CD4-positive, alpha-beta T cell treated with Interleukin-15 for 4 hours (primary cell): ENCODE results near the gene SPACA6.
"Not testable (repeated sequence)": the region's sequence is repeated elsewhere in the genome, so short reads cannot be mapped to it uniquely, and the experiment has no call there.

ENCODE experiments used
- DNase-seq: peaks from one replicate; pipeline ENCODE4 v3.0.0-alpha.2; 2020; ENCODE audit warnings: low spot score

Gene SPACA6

GRCh38 chr19:51737924-51738323 lies 44.8 kb downstream of the SPACA6 start:
- no peak for DNase-seq

GRCh38 chr19:51738523-51738922 lies 45.4 kb downstream of the SPACA6 start:
- DNase-seq, result not testable (repeated sequence)

DNA sequence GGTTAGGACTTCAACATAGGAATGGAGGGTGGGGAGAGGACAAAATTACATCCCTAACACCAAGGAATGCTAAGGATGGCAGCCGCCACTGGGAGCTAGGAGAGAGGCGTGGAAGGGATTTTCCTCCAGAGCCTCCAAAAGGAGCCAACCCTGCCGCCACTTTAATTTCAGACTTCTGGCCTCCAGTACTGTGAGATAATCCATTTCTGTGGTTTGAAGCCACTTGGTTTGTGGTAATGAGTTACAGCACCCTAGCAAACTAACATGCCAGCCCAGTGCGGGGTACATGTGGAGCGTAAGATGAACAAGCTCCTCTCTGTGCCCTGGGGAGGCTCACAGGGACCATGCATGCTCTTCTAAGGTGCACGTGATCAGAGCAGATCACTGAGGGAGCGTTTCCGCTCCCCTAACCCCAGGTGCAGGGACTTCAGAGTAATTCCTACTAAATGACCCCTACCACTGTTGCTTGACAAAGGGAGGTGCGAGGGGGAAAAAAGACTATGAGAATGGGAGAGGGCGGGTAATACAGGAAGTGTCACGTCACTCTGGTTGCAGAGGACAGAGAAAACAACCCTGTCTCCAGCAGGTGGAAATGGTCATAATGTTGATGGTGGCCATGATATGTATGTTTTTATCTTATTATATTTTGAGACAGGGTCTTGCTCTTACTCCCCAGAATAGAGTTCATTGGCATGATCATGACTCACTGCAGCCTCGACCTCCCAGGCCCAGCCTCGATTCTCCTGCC lies 46.5 kb downstream of the SPACA6 start:
- DNase-seq, result no peak

- no peak for DNase-seq
Measured at GRCh38 chr19:51740356-51740755, 47.2 kb downstream of the SPACA6 start.

GRCh38 chr19:51742789-51743188 lies 49.7 kb downstream of the SPACA6 start:
- DNase-seq, result no peak

DNA sequence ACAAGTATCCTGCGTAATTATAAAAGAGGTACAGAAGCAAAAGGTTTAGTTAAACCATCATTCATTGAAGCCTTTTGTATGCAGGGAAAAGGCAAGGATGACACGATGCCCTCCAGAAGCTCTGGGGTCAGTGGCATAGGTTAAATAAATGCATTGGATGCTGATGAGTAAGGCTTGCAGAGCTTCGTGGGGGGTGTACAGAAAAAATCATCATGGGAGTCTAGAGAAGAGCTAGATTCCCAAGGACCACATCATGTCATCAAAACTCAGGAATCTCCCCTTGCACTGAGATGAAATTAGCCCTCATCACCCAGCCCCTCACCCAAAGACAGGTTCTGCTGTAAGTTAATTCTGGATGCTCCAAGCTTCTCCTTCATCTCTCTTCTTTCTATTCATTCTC lies 50.3 kb downstream of the SPACA6 start:
- no peak for DNase-seq

DNA sequence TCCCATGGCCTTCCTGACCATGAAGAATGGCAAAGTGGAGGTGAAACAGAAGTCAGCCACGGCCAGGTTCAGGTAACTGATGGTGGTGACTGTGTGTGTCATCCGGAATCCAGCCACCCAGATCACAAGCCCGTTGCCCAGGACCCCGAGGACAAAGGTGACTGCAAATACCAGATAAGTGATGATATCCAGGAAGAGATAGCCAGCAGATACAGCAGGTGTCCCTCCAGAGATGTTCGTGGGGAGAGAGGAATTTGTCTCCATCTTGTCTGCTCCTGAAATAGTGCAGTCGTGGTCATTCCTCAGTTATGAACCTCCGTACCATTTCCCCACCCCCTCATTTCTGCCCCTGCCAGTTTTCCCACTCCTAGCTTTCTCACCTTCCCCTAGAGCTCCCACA lies 53.6 kb downstream of the SPACA6 start:
- no peak for DNase-seq

GRCh38 chr19:51749979-51750378 lies 56.8 kb downstream of the SPACA6 start:
- no peak for DNase-seq

DNA sequence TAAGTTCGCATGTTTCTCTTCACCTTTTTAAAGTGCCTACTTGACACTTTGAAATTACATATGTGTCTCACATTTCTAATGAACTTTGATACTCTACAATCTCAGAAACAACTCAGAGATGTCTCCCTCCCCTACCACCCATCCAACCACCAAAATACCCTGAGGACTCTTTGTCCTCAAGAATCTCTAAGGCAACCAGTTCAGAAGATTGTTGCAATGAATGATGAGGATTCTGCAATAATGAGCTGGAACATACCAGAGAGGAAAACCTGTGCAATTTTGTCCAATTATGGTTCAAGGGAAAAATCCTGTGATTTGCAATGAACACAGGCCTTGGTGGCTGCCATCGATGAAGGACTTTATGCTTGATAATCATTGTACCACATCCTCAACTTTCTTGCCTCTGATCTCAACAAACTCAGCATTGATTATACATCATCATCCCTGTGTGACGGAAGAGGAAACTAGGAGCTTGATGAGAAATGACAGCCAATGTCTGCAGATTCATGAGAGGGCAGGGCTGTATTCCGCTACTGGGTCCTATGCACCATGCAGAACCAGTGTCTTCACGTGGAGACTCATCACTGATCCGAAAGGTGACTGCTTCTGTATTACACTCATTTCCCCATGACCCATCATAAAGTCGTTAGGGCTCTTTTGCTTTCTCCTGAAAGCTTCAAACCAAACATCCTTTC lies 57.4 kb downstream of the SPACA6 start:
- DNase-seq, result no peak

DNA sequence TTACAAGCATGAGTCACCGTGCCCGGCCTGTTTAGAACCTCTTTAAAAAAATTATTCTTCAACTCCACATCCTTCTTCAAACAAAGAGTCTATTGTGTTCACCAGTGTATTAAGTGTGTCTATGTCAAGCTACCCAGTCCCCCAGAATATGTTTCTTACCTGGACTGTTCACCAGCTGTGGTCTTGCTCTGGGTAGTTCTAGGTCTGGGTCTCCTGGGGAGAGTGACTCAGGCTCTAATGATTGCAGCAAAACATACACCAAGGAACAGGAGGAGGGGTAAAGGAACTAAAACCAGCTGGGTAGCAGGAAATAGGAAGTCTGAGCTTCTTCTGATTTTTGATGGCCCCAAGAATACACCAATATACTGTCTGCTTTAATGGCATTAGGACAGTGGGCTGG lies 58.5 kb downstream of the SPACA6 start, which contains the start of gene FPR1:
TSS of gene FPR1 (minus strand) at position 224 of the 400 bp plus-strand sequence. CDS start 4,884 bp downstream, outside the sequence.
- DNase-seq, result no peak

DNA sequence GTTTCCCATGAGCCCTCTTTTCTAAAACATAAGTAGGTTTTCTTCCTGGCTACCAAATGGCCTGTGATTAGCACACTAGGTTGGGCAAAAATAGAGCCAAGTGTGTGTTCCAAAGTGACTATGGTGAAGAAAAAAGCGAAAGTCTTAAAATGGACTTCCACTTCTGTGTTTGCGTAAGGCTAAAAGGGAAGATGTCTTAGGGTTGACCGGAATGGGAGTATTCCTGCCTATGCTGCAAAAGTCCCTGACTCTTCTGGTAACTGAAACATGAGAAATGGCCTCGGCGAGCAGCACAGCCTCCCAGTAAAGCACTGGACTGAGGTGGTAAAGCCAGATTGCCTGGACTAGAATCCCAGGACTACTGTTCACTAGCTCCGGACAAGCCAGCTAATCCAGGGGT lies 61.0 kb downstream of the SPACA6 start:
- no peak for DNase-seq

GRCh38 chr19:51754770-51755169 lies 61.6 kb downstream of the SPACA6 start:
- no peak for DNase-seq
